Femur (tissue), 1 donor: ENCODE results near the gene ERC2.

ENCODE experiments used
- DNase-seq: peaks from one replicate; pipeline ENCODE4 v3.0.0-alpha.2; 2017

ERC2 gene

DNA sequence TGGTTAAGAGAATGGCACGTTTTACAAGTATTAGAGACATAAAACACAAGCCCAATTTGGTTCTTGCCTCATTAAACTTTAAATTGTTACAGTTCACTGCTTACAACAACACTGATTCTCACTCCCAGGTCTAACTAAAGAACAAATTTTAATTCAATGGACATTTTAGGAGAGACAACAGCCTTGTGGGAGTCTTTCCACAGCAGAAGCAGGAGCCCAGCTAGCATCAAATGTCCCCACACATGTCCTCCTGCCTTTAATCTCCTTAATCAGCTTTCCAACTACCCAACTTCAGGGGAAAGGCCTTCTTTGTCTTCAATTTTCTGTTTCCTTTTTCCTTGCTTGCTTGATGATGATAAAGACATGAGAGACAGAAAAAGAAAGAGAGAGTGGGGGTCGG is 693.4 kb downstream of the ERC2 start:
- no peak for DNase-seq

GRCh38 chr3:55771503-55771902 is 696.8 kb downstream of the ERC2 start:
- no peak for DNase-seq

DNA sequence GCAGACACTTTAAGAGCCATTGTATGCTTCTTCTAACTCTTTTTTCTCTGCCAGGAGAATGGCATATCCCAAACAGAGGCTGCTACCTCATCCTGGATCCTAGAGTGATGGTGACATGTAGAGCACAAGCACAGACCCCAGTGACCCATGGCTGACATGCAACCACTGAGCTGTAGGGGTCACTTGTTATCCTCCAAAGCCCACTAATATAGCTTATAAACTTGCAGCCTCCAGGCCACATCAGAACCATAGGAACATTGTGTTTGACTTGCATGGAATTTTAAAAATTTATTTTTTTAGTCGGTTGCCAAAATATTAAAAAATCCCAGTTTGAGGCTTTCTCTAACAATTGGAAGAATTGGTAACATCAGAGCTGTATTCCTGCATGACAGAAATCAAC is 698.2 kb downstream of the ERC2 start:
- no peak for DNase-seq

DNA sequence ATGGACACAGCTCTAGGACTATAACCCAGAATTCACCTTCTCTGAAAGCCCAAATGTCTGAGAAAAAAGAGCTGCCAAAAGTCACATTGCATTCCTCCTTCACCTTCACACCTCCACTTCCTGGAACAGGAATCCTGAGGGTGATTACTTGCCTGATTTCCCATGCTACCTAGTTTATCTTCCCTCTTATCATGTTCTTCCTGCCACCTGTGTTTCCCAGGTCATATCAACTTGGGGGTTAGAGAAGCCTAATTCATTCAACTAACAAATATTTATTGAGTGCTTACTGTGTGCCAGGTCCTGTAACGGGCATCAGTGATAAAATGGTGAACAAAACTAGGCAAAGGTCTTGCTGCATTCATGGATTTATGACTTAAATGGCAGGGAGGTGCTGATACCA is 701.5 kb downstream of the ERC2 start:
- DNase-seq: no peak

GRCh38 chr3:55765906-55766701 is 702.2 kb downstream of the ERC2 start:
- DNase-seq: no peak

- DNase-seq: no peak
Measured at GRCh38 chr3:55765398-55765797, 702.9 kb downstream of the ERC2 start.

DNA sequence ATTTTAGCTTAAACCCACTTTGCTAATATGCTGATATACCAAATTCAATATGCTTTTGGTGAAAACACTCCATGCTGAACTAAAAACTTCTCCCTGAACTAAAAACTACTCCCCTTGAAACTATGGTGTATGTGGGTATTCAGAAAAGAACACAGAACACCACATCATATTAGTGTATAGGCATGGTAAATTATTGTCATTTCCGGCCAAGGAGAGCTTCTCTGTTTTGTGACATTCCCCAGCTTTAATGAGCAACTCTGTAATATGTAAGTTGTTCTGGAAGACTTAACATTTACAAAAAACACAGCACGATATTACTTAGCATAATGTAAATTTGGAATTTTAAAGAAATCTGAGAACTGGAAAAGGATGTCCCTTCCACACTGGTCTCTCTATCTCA is 711.3 kb downstream of the ERC2 start:
- DNase-seq: no peak

DNA sequence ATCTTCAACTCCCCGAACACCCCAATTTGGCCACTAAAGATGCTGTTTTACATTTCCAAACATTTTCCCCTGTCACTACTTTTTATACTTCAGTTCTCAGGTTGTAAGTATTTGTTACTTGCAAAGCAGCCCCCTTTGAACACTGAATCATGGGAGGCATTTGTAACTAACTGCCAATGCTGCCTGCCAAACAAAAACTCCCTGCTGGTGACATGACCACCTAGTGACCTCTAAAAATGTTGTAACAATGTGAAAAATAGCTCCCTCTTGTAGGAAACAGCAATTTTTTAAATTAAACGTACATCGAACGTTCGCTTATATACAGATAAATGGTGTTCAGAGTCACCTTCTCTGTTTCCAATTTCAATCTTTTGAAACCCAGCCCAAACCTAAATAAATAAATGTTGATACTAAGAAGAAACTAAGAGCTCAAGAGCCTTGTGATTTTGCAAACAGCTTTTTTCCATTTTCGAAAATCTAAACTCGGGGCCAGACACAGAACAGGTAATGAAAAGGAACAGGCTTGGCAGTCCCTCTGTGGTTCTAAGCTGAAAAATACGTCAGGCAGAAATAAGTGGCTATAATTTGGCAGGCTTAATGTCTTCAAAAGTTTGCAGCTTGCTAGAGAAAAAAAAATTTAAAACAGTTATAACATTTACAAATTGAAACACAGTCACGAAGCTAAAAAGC is 712.6 kb downstream of the ERC2 start:
- no peak for DNase-seq

- DNase-seq: no peak
Measured at GRCh38 chr3:55752911-55753310, 715.4 kb downstream of the ERC2 start.

GRCh38 chr3:55751730-55752129 is 716.5 kb downstream of the ERC2 start:
- DNase-seq: no peak

- no peak for DNase-seq
Measured at GRCh38 chr3:55750525-55750924, 717.7 kb downstream of the ERC2 start.

GRCh38 chr3:55749036-55749435 is 719.2 kb downstream of the ERC2 start:
- DNase-seq: no peak

GRCh38 chr3:55746808-55747413 is 721.4 kb downstream of the ERC2 start:
- no peak for DNase-seq

DNA sequence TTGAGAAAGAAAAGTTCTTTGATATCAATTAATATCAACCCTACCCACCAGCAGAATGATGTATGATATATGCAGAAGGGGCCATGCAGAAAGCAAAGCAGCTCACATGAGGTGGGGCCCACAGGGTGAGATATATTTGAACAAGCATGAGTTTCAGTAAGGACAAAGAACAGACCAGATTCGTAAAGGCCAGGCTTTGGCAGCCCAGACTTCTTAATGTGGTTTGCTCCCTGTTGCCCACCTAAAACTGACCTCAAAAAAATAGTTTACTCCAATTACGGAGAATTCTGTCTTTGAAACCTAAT is 725.5 kb downstream of the ERC2 start:
- no peak for DNase-seq

DNA sequence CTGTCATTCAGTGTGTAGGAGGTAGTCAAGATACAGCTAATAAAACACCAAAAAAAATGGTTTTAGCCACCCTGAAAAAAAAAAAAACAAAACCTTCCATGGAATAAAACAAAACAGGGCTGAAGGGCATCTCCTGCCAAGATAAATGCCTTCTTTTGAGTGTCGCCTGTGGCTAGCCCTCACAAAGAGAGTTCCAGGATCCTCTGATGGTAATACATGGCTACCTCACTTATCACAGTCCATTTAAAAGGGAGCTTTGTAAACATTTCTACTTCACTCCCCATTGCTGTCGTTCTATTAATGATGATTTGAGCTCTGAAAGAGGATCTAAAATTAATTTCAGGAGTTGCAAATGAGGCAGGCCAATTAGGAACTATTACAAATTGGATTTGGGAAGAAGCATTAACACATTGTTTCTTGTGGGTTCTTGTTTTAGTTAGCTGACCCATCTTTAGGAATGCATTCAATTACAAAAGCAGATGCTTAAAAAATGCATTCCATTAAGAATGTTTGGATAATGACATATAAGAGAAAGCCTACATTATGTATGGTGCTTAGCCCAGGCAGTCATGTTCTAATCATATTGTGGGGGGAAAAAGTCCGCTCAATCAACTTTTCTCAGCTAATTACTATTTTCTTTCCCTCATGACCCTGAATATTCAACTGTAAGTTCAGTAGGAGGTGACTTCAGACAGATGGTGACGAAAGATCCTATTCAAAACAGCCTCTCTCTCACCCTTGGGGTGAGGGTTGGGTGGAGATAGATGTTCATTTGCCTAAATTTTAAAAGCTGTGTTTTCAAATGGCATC is 726.0 kb downstream of the ERC2 start:
- no peak for DNase-seq

DNA sequence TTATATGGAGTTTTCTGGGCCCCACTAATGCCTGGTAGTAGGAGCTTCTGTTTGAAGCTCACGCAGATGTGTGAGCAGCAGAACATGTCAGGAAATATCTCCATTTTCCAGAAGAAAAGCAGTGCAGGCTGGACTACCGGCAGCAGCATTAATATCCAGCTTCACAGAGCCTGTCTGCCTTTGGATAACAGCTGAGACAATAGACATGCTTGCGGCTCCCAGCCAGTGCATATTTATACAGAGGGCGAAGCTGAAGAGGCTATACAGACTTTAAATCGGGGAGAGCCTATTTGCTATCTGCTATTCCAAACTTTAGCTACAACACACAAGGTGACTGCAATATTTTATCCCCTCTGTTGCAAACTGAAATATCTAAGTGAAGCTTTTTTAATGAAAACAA is 731.1 kb downstream of the ERC2 start:
- DNase-seq: no peak

DNA sequence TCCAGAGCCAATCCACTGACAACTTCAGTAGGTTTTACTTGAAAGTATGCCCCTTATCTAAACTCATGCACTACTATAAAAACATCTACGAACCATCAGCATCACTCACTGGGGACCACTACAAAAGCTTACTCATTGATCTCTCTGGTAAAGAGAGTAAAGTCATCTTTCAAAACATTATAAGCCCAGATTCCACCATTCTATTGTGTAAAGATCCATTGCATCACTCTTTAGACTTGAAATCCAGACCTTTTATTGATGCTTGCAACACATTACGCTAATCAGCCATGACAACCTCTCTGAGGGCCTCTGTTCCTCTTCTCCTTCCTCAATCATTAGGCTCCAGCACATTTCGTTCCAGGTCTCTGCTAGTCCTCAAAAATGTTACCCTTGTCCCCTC is 732.3 kb downstream of the ERC2 start:
- DNase-seq: no peak

DNA sequence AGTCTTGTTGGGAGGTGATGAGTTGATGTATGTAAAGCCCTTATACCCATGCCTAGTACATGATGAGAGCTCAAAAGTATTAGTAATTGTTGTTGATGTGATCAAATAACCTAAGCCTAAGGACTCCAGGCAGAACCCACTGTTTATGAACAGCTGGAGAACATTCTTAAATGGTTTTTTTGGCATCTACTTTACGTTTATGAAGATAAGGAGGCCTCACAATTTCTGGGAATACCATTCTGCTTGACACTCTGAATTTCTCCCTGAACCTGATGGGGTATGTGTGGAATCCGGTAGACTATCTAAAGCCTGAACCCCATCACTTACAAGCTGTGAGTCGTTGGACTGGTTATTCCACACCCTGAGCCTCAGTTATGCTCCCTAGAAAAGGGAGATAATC is 736.5 kb downstream of the ERC2 start:
- DNase-seq: no peak

DNA sequence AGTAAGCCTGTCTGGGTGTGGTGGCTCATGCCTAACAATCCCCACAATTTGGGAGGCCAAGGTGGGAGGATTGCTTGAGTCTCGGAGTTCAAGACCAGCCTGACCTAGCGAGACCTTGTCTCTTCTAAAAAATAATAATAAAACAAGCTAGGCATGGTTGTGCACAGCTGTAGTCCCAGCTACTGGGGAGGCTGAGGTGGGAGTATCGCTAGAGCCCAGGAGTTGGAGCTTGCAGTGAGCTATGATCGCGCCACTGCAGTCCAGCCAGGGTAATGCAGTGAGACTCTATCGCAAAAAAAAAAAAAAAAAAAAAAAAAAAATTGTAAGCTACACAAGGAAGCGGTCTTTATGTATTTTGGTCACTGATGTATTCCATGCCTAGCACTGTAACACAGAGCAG is 738.7 kb downstream of the ERC2 start:
- DNase-seq: no peak

GRCh38 chr3:55728461-55729100 is 739.7 kb downstream of the ERC2 start:
- no peak for DNase-seq

DNA sequence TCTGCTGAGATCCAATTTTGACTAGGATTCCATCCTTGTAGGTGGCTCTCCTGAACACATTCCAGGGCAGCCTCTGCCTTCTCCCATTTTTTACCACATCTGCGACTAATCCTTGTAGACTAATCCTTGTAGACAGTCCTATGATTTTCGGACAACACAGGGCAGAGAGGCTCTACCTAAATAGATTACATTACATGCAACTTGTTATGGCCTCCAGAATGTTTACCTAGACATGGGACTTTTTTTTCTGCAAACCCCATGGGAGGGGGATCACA is 741.8 kb downstream of the ERC2 start:
- DNase-seq: no peak

DNA sequence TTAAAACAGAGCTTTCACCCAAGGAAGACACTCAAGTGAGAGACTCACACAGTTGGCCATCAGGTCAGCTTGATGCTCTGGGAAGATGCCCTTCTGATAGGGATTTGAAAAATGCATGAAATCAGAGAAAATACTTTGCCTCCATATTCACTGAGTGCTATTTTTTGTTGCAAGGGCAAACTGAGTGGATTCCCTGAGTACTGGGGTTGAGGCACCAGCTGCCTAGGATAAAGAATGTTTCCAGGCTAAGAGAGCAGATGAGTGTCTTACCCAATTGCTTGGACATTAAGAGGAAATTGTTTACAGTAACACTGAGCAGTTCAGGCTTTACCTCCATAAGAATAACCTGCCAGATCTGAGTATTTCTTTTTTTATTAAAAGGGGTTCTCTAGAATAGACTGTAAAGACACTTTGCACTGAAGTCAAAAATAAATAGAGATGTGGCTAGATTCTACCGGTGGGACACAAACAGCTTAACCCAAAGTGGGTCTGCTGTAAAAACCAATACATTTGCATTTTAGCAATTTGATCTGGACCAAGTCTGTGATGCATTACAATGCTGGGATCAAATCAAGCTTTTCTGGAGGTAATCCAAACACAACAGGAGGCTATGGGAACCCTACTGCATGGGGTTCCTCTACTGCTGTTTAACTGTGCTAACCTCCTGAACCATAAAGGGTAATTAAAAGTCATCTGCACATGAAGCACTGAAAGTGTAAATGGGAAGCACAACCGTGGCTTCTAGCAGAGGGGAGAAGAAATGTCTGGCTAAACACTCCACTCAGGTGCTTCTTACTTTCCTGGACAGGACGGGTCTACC is 742.4 kb downstream of the ERC2 start:
- DNase-seq: no peak
